ENCODE measurements around the gene CEMIP2. TPM values are rescaled to one million over a fixed set of nuclear protein-coding genes. Genes with fewer than 3 reads are reported as not detected.
A peak's percentile ranks its signal among the peaks of the same experiment; 100 is the strongest.

CEMIP2 gene, protein sequence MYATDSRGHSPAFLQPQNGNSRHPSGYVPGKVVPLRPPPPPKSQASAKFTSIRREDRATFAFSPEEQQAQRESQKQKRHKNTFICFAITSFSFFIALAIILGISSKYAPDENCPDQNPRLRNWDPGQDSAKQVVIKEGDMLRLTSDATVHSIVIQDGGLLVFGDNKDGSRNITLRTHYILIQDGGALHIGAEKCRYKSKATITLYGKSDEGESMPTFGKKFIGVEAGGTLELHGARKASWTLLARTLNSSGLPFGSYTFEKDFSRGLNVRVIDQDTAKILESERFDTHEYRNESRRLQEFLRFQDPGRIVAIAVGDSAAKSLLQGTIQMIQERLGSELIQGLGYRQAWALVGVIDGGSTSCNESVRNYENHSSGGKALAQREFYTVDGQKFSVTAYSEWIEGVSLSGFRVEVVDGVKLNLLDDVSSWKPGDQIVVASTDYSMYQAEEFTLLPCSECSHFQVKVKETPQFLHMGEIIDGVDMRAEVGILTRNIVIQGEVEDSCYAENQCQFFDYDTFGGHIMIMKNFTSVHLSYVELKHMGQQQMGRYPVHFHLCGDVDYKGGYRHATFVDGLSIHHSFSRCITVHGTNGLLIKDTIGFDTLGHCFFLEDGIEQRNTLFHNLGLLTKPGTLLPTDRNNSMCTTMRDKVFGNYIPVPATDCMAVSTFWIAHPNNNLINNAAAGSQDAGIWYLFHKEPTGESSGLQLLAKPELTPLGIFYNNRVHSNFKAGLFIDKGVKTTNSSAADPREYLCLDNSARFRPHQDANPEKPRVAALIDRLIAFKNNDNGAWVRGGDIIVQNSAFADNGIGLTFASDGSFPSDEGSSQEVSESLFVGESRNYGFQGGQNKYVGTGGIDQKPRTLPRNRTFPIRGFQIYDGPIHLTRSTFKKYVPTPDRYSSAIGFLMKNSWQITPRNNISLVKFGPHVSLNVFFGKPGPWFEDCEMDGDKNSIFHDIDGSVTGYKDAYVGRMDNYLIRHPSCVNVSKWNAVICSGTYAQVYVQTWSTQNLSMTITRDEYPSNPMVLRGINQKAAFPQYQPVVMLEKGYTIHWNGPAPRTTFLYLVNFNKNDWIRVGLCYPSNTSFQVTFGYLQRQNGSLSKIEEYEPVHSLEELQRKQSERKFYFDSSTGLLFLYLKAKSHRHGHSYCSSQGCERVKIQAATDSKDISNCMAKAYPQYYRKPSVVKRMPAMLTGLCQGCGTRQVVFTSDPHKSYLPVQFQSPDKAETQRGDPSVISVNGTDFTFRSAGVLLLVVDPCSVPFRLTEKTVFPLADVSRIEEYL (N-terminal part only)
- polyA plus RNA-seq (2013), result 23.8 TPM

- H3K4me3 ChIP-seq (ENCODE audit: control insufficient read depth in 1 of 7, extremely low read depth in 1 of 7, insufficient read depth in 4 of 7, low read depth in 2 of 7, low read length in 6 of 7), result peak within 1 kb of the TSS; percentile 72 to 98 (median 90)
- ChIA-PET CTCF (interaction anchor here (1.0 to 4.1 kb wide), 11 partner anchors 14 to 483 kb away, joined by 3 to 22 read pairs (median 7); no protein-coding TSS in a partner anchor), POLR2A (interaction anchor here (1.1 to 2.3 kb wide), 6 partner anchors 17 to 142 kb away, joined by 3 to 8 read pairs (median 4); partner anchors contain the start of genes ABHD17B and C9orf85)
- H3K27ac ChIP-seq (ENCODE audit: insufficient read depth in 1 of 2, low read depth in 1 of 2, low read length in 2 of 2, poor library complexity in 1 of 2, severe bottlenecking in 2 of 2), result peak within 1 kb of the TSS; percentile 66 to 77
- 0% methylated on average over 45 of the region's 86 CpGs for WGBS (ENCODE audit: insufficient coverage)
- DNase-seq, result peak; percentile 90 to 96 (median 95)
- no peaks in the 10 kb centered on the region for H3K27me3 ChIP-seq (replicated peaks in 2 of 5; ENCODE audit: control insufficient read depth in 4 of 5, insufficient read depth in 5 of 5, low read length in 4 of 5)
- H3K36me3 ChIP-seq (ENCODE audit: control insufficient read depth in 4 of 4, insufficient read depth in 4 of 4, low read length in 3 of 4), result no peaks in the 10 kb centered on the region
- no peaks in the 10 kb centered on the region for H3K9me3 ChIP-seq (ENCODE audit: control extremely low read depth in 1 of 5, control insufficient read depth in 4 of 5, insufficient read depth in 2 of 5, low read depth in 1 of 5, low read length in 4 of 5)
- peaks cover 22 to 54% (median 41%) of the 10 kb centered on the region in 4 experiments for H3K4me1 ChIP-seq (ENCODE audit: control extremely low read depth in 1 of 4, control insufficient read depth in 4 of 4, insufficient read depth in 4 of 4, low read length in 3 of 4)
These were observed at the start of gene CEMIP2 for GRCh38 chr9:71768388-71769174. Gene CEMIP2 (minus strand): TSS chr9:71768513. CDS start chr9:71750373, 18,140 bp downstream.

DNA sequence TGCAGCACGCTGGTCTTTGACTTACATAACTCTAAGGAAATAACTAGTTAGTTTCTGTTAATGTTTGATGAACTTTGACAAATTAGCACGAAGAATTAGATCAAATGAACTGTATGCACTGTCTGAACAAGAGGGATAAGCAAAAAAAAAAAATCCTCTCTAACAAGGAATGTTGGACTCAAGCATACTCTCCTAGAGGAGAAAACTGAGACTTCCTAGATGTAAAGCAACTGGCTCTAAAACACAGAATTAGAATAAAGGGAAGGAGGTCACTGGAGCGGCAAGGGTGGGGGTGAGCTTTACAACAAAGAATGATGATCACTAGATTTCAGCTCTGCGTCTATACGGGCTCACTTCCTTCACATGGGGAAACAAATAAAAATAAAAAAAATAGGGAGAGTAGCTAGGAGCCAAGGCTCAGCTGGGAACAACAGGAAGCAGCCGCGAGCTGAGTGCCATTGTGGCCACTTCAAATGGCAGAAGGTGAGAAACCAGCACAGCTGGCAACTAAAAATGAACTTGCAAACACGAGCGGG, 48.7 kb upstream of the CEMIP2 start:
- POLR2A ChIA-PET, result interaction anchor here (0.6 kb wide), 1 partner anchor 70 kb away, joined by 3 read pairs; no protein-coding TSS in a partner anchor
- peaks cover 7 to 15% (median 11%) of the 10 kb centered on the region in 4 experiments for H3K4me1 ChIP-seq (ENCODE audit: control extremely low read depth in 1 of 4, control insufficient read depth in 4 of 4, insufficient read depth in 4 of 4, low read length in 3 of 4)
- H3K36me3 ChIP-seq (ENCODE audit: control insufficient read depth in 4 of 4, insufficient read depth in 4 of 4, low read length in 3 of 4), result no peaks in the 10 kb centered on the region
- H3K27me3 ChIP-seq (replicated peaks in 2 of 5; ENCODE audit: control insufficient read depth in 4 of 5, insufficient read depth in 5 of 5, low read length in 4 of 5), result no peaks in the 10 kb centered on the region
- H3K27ac ChIP-seq (ENCODE audit: insufficient read depth in 1 of 2, low read depth in 1 of 2, low read length in 2 of 2, poor library complexity in 1 of 2, severe bottlenecking in 2 of 2), result no peak overlapping the region
- DNase-seq, result peak in 2 of 3 donors; percentile 45
- 29% methylated on average over 4 of the region's 9 CpGs for WGBS (ENCODE audit: insufficient coverage)
- peak overlapping the region in 1 of 7 experiments; percentile 14 for H3K4me3 ChIP-seq (ENCODE audit: control insufficient read depth in 1 of 7, extremely low read depth in 1 of 7, insufficient read depth in 4 of 7, low read depth in 2 of 7, low read length in 6 of 7)
- CTCF ChIA-PET, result interaction anchor here (0.9 to 4.6 kb wide), 8 partner anchors 11 to 208 kb away, joined by 3 to 33 read pairs (median 4); no protein-coding TSS in a partner anchor
- H3K9me3 ChIP-seq (ENCODE audit: control extremely low read depth in 1 of 5, control insufficient read depth in 4 of 5, insufficient read depth in 2 of 5, low read depth in 1 of 5, low read length in 4 of 5), result no peaks in the 10 kb centered on the region

- H3K4me1 ChIP-seq (ENCODE audit: control extremely low read depth in 1 of 4, control insufficient read depth in 4 of 4, insufficient read depth in 4 of 4, low read length in 3 of 4), result peaks cover 0 to 8% (median 6%) of the 10 kb centered on the region in 4 experiments
- no peak for DNase-seq
- H3K36me3 ChIP-seq (ENCODE audit: control insufficient read depth in 4 of 4, insufficient read depth in 4 of 4, low read length in 3 of 4), result no peaks in the 10 kb centered on the region
- H3K27ac ChIP-seq (ENCODE audit: insufficient read depth in 1 of 2, low read depth in 1 of 2, low read length in 2 of 2, poor library complexity in 1 of 2, severe bottlenecking in 2 of 2), result no peak overlapping the region
- 100% methylated on average over 1 of the region's 3 CpGs for WGBS (ENCODE audit: insufficient coverage)
- H3K4me3 ChIP-seq (ENCODE audit: control insufficient read depth in 1 of 7, extremely low read depth in 1 of 7, insufficient read depth in 4 of 7, low read depth in 2 of 7, low read length in 6 of 7), result no peak overlapping the region
- H3K27me3 ChIP-seq (replicated peaks in 2 of 5; ENCODE audit: control insufficient read depth in 4 of 5, insufficient read depth in 5 of 5, low read length in 4 of 5), result no peaks in the 10 kb centered on the region
- CTCF ChIA-PET, result no interaction called here
- no peaks in the 10 kb centered on the region for H3K9me3 ChIP-seq (ENCODE audit: control extremely low read depth in 1 of 5, control insufficient read depth in 4 of 5, insufficient read depth in 2 of 5, low read depth in 1 of 5, low read length in 4 of 5)
- POLR2A ChIA-PET, result no interaction called here
These were observed 46.5 kb upstream of the CEMIP2 start for GRCh38 chr9:71814815-71815214.

DNA sequence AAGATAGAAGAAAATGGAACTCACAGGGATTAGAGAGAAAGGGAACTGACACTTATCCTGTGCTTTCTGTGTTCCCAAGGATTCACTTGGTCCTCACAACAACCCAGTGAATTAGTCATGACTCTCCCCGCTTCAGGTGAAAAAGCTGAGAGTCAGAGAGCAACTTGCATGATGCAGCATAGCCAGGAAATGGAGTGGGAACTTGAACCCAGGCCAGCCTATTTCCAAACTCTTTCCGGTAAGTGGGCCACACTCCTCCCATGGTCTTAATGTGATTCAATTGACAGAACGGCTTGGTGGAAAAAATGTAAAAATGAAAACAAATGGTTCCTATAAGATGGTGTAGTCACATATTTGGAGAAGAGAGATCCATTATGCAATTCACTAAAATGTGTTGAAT, 45.9 kb upstream of the CEMIP2 start:
- H3K36me3 ChIP-seq (ENCODE audit: control insufficient read depth in 4 of 4, insufficient read depth in 4 of 4, low read length in 3 of 4), result no peaks in the 10 kb centered on the region
- ChIA-PET CTCF (no interaction called here), POLR2A (no interaction called here)

DNA sequence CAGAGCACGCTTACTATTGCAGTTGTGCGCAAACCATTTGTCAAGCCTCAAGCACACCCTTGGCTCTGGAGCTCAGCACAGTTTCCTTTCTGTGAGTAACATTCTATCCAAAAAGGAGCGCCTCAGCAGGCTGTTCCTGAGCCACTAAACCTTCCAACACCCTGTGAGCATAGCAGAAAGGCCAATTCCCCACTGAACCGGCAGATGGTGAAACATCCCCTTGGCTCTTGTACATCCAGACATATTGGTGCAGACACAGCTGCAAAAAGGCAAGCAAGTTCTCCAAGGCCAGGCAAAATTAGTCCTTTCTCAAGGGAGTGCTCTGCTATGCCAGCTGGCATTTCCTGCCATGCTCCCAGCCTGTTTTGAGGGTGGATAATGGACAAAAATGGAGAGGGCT, 44.1 kb upstream of the CEMIP2 start:
- ChIA-PET POLR2A (no interaction called here), CTCF (interaction anchor here (0.7 kb wide), 1 partner anchor 212 kb away, joined by 3 read pairs; no protein-coding TSS in a partner anchor)

More for the DNA sequence above, 45.9 kb upstream of the CEMIP2 start:
- no peak overlapping the region for H3K27ac ChIP-seq (ENCODE audit: insufficient read depth in 1 of 2, low read depth in 1 of 2, low read length in 2 of 2, poor library complexity in 1 of 2, severe bottlenecking in 2 of 2)
- H3K4me1 ChIP-seq (ENCODE audit: control extremely low read depth in 1 of 4, control insufficient read depth in 4 of 4, insufficient read depth in 4 of 4, low read length in 3 of 4), result peaks cover 0 to 8% (median 6%) of the 10 kb centered on the region in 4 experiments
- H3K27me3 ChIP-seq (replicated peaks in 2 of 5; ENCODE audit: control insufficient read depth in 4 of 5, insufficient read depth in 5 of 5, low read length in 4 of 5), result no peaks in the 10 kb centered on the region
- H3K9me3 ChIP-seq (ENCODE audit: control extremely low read depth in 1 of 5, control insufficient read depth in 4 of 5, insufficient read depth in 2 of 5, low read depth in 1 of 5, low read length in 4 of 5), result no peaks in the 10 kb centered on the region
- WGBS (ENCODE audit: insufficient coverage), result 100% methylated on average over 1 of the region's 3 CpGs
- DNase-seq, result no peak
- no peak overlapping the region for H3K4me3 ChIP-seq (ENCODE audit: control insufficient read depth in 1 of 7, extremely low read depth in 1 of 7, insufficient read depth in 4 of 7, low read depth in 2 of 7, low read length in 6 of 7)

DNA sequence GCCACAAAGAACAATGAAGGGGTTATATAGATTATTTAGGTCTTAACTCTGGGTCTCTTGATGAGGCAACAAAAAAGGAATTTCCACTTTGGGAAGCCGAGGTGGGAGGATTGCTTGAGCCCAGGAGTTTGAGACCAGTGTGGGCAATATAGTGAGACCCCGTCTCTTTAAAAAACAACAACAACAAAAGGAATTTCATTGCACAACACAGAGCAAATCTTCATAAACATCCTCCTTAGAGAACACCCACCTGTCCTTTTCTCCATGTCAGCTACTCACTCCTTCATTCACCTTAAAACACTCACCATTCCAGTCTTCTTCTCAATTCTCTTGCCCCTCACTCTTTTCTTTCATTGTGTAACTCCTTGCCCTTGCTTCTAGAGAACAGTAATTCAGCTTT, 39.8 kb upstream of the CEMIP2 start:
- no peaks in the 10 kb centered on the region for H3K27me3 ChIP-seq (replicated peaks in 2 of 5; ENCODE audit: control insufficient read depth in 4 of 5, insufficient read depth in 5 of 5, low read length in 4 of 5)
- H3K4me3 ChIP-seq (ENCODE audit: control insufficient read depth in 1 of 7, extremely low read depth in 1 of 7, insufficient read depth in 4 of 7, low read depth in 2 of 7, low read length in 6 of 7), result no peak overlapping the region
- ChIA-PET CTCF (interaction anchor here (0.8 to 7.3 kb wide), 11 partner anchors 11 to 1014 kb away, joined by 3 to 93 read pairs (median 4); no protein-coding TSS in a partner anchor), POLR2A (no interaction called here)
- WGBS (ENCODE audit: insufficient coverage), result 100% methylated on average over 2 of the region's 2 CpGs
- no peaks in the 10 kb centered on the region for H3K36me3 ChIP-seq (ENCODE audit: control insufficient read depth in 4 of 4, insufficient read depth in 4 of 4, low read length in 3 of 4)
- no peaks in the 10 kb centered on the region for H3K9me3 ChIP-seq (ENCODE audit: control extremely low read depth in 1 of 5, control insufficient read depth in 4 of 5, insufficient read depth in 2 of 5, low read depth in 1 of 5, low read length in 4 of 5)
- DNase-seq, result no peak
- H3K27ac ChIP-seq (ENCODE audit: insufficient read depth in 1 of 2, low read depth in 1 of 2, low read length in 2 of 2, poor library complexity in 1 of 2, severe bottlenecking in 2 of 2), result no peak overlapping the region
- peaks cover 0 to 4% (median 4%) of the 10 kb centered on the region in 4 experiments for H3K4me1 ChIP-seq (ENCODE audit: control extremely low read depth in 1 of 4, control insufficient read depth in 4 of 4, insufficient read depth in 4 of 4, low read length in 3 of 4)

More for the DNA sequence above, 44.1 kb upstream of the CEMIP2 start:
- Histone ChIP-seq H3K9me3 (ENCODE audit: control extremely low read depth in 1 of 5, control insufficient read depth in 4 of 5, insufficient read depth in 2 of 5, low read depth in 1 of 5, low read length in 4 of 5) (no peaks in the 10 kb centered on the region), H3K4me1 (ENCODE audit: control extremely low read depth in 1 of 4, control insufficient read depth in 4 of 4, insufficient read depth in 4 of 4, low read length in 3 of 4) (peaks cover 0 to 5% (median 4%) of the 10 kb centered on the region in 4 experiments), H3K4me3 (ENCODE audit: control insufficient read depth in 1 of 7, extremely low read depth in 1 of 7, insufficient read depth in 4 of 7, low read depth in 2 of 7, low read length in 6 of 7) (no peak overlapping the region), H3K27me3 (replicated peaks in 2 of 5; ENCODE audit: control insufficient read depth in 4 of 5, insufficient read depth in 5 of 5, low read length in 4 of 5) (no peaks in the 10 kb centered on the region), H3K36me3 (ENCODE audit: control insufficient read depth in 4 of 4, insufficient read depth in 4 of 4, low read length in 3 of 4) (no peaks in the 10 kb centered on the region), H3K27ac (ENCODE audit: insufficient read depth in 1 of 2, low read depth in 1 of 2, low read length in 2 of 2, poor library complexity in 1 of 2, severe bottlenecking in 2 of 2) (no peak overlapping the region)
- WGBS (ENCODE audit: insufficient coverage), result 97% methylated on average over 4 of the region's 4 CpGs
- DNase-seq, result no peak

Data from common myeloid progenitor, CD34-positive (primary cell).